SK-N-SH (cell line): ENCODE measurements around the gene PLEKHA3. TPM values are rescaled to one million over a fixed set of nuclear protein-coding genes. Genes with fewer than 3 reads are reported as not detected.

Source experiments
- CTCF ChIA-PET: fragments of 300-600, 350-600 bp; formaldehyde crosslinking; extraction: SDS; loops from one replicate; lab custom pipeline; 2021; lab: Yijun Ruan, JAX
- POLR2A ChIA-PET: fragments of 350-600 bp; sonication (Branson Sonifier 250); formaldehyde crosslinking; extraction: SDS; loops from one replicate; lab custom pipeline; 2020; ENCODE audit warnings: antibody characterized with exemption, inconsistent platforms; lab: Yijun Ruan, JAX
- DNase-seq: peaks from one replicate; pipeline ENCODE4 v3.0.0; 2012
- H2AFZ ChIP-seq: fragments of 200-600 bp; sonication (generic); 2 replicates; pipeline ENCODE4 v1.8.1; 2016; ENCODE audit warnings: antibody characterized with exemption, mild to moderate bottlenecking, low read depth
- H3F3A ChIP-seq: fragments of 200-600 bp; sonication (generic); replicated peaks from 2 replicates; pipeline ENCODE3; 2016; ENCODE audit warnings: antibody characterized with exemption, mild to moderate bottlenecking; ENCODE audit not compliant: insufficient read depth
- H3K27ac ChIP-seq, 2 experiments: fragments of 200-500 bp in 1 of 2; fragments of 200-600 bp in 1 of 2; sonication (Bioruptor generic) in 1 of 2; sonication (generic), shearing (Covaris generic) in 1 of 2; 2 replicates each; pipeline versions ENCODE4 v1.5.1 to v1.6.1; 2014 to 2016; ENCODE audit warnings: low read depth in 2 of 2, inconsistent platforms in 1 of 2, low read length in 1 of 2, mild to moderate bottlenecking in 1 of 2, mixed read lengths in 1 of 2
- H3K27me3 ChIP-seq: fragments of 200-600 bp; sonication (generic), shearing (Covaris generic); 2 replicates; pipeline ENCODE4 v1.6.1; 2016; ENCODE audit warnings: mixed run types; ENCODE audit not compliant: insufficient read depth
- H3K36me3 ChIP-seq, 2 experiments: fragments of 200-500 bp in 1 of 2; fragments of 200-600 bp in 1 of 2; sonication (Bioruptor generic) in 1 of 2; sonication (generic) in 1 of 2; replicated peaks in 1 of 2; 2 replicates each; pipeline versions ENCODE3 to v1.5.1; 2014 to 2016; ENCODE audit warnings: low read length in 1 of 2, mild to moderate bottlenecking in 1 of 2; ENCODE audit not compliant: insufficient read depth in 2 of 2, control insufficient read depth in 1 of 2
- H3K4me1 ChIP-seq, 2 experiments: fragments of 200-500 bp in 1 of 2; fragments of 200-600 bp in 1 of 2; sonication (Bioruptor generic) in 1 of 2; sonication (generic), shearing (Covaris generic) in 1 of 2; 2 replicates each; pipeline versions ENCODE4 v1.5.1 to v1.6.1; 2014 to 2016; ENCODE audit warnings: low read depth in 1 of 2, low read length in 1 of 2, mixed run types in 1 of 2; ENCODE audit not compliant: insufficient read depth in 2 of 2, control insufficient read depth in 1 of 2
- H3K4me2 ChIP-seq: fragments of 200-600 bp; sonication (generic), shearing (Covaris generic); 2 replicates; pipeline ENCODE4 v1.6.1; 2017; ENCODE audit warnings: mixed run types
- H3K4me3 ChIP-seq, 2 experiments: fragments of 200-500 bp in 1 of 2; fragments of 200-600 bp in 1 of 2; sonication (Bioruptor generic) in 1 of 2; sonication (generic), shearing (Covaris generic) in 1 of 2; 2 replicates each; pipeline versions ENCODE4 v1.5.1 to v1.8.1; 2014 to 2016; ENCODE audit warnings: low read depth in 2 of 2, inconsistent platforms in 1 of 2, low read length in 1 of 2, mild to moderate bottlenecking in 1 of 2, mixed read lengths in 1 of 2, moderate library complexity in 1 of 2
- H3K79me2 ChIP-seq: fragments of 200-600 bp; sonication (generic); 2 replicates; pipeline ENCODE4 v1.8.1; 2017; ENCODE audit warnings: mild to moderate bottlenecking; ENCODE audit not compliant: insufficient read depth
- H3K9ac ChIP-seq: fragments of 200-600 bp; sonication (generic); 2 replicates; pipeline ENCODE4 v1.6.1; 2017; ENCODE audit warnings: mixed run types
- H3K9me2 ChIP-seq: fragments of 200-600 bp; sonication (generic); 2 replicates; pipeline ENCODE4 v1.6.1; 2017; ENCODE audit warnings: mixed run types
- H3K9me3 ChIP-seq: fragments of 200-600 bp; sonication (generic); 2 replicates; pipeline ENCODE4 v1.6.1; 2017; ENCODE audit warnings: mixed run types, mild to moderate bottlenecking, moderate library complexity
- H4K20me1 ChIP-seq: fragments of 200-600 bp; sonication (generic); 2 replicates; pipeline ENCODE4 v1.6.1; 2017; ENCODE audit warnings: mild to moderate bottlenecking, mixed run types; ENCODE audit not compliant: insufficient read depth
- ELF1 ChIP-seq: IDR thresholded peaks from 2 replicates; pipeline ENCODE4 v1.4.0; 2012
- EP300 ChIP-seq, 2 experiments: IDR thresholded peaks; 2 replicates each; pipeline versions ENCODE4 v1.4.0 to v1.6.1; 2012; ENCODE audit warnings: borderline replicate concordance in 1 of 2, low read depth in 1 of 2, low read length in 1 of 2
- EZH2phosphoT487 ChIP-seq: fragments of 200-600 bp; sonication (generic); IDR thresholded peaks from 2 replicates; pipeline ENCODE4 v1.6.1; 2017; ENCODE audit warnings: low read depth, mixed run types, mild to moderate bottlenecking, antibody characterized with exemption, moderate library complexity, borderline replicate concordance
- FOSL2 ChIP-seq: IDR thresholded peaks from 2 replicates; pipeline ENCODE4 v1.4.0; 2012; ENCODE audit warnings: low read depth, mild to moderate bottlenecking, moderate library complexity, borderline replicate concordance
- FOXM1 ChIP-seq: IDR thresholded peaks from 2 replicates; pipeline ENCODE4 v1.4.0; 2012; ENCODE audit warnings: low read depth, mild to moderate bottlenecking
- GABPA ChIP-seq: IDR thresholded peaks from 2 replicates; pipeline ENCODE4 v1.4.0; 2012; ENCODE audit warnings: low read depth, mild to moderate bottlenecking
- GATA2 ChIP-seq: sonication (generic); formaldehyde crosslinking; IDR thresholded peaks from 2 replicates; pipeline ENCODE4 v1.5.0; 2020; ENCODE audit warnings: mild to moderate bottlenecking, missing genetic modification reagents
- IRF3 ChIP-seq: fragments of 150-350 bp; IDR thresholded peaks from 2 replicates; pipeline ENCODE4 v1.6.1; 2016; ENCODE audit warnings: mild to moderate bottlenecking, low read depth, low read length
- JUND ChIP-seq: IDR thresholded peaks from 2 replicates; pipeline ENCODE4 v1.4.0; 2012
- MEF2A ChIP-seq: IDR thresholded peaks from 2 replicates; pipeline ENCODE4 v1.4.0; 2012; ENCODE audit warnings: low read depth, borderline replicate concordance
- NFIC ChIP-seq: IDR thresholded peaks from 2 replicates; pipeline ENCODE4 v1.4.0; 2012; ENCODE audit warnings: borderline replicate concordance
- NRF1 ChIP-seq: IDR thresholded peaks from 2 replicates; pipeline ENCODE4 v1.6.1; 2012; ENCODE audit warnings: low read depth, mild to moderate bottlenecking, low read length
- RAD21 ChIP-seq: IDR thresholded peaks from 2 replicates; pipeline ENCODE4 v1.6.1; 2012; ENCODE audit warnings: mild to moderate bottlenecking, low read length
- RCOR1 ChIP-seq: fragments of 150-350 bp; IDR thresholded peaks from 2 replicates; pipeline ENCODE4 v1.6.1; 2017; ENCODE audit warnings: antibody characterized with exemption, low read length
- RFX5 ChIP-seq: IDR thresholded peaks from 2 replicates; pipeline ENCODE4 v1.6.1; 2012; ENCODE audit warnings: mild to moderate bottlenecking, improper control_type of control experiment, low read length
- RXRA ChIP-seq: IDR thresholded peaks from 2 replicates; pipeline ENCODE4 v1.4.0; 2012; ENCODE audit warnings: low read depth, mild to moderate bottlenecking, borderline replicate concordance
- SIN3A ChIP-seq: IDR thresholded peaks from 2 replicates; pipeline ENCODE4 v1.6.1; 2012; ENCODE audit warnings: low read depth, mild to moderate bottlenecking, low read length, moderate library complexity, borderline replicate concordance
- SMC3 ChIP-seq: IDR thresholded peaks from 2 replicates; pipeline ENCODE4 v1.6.1; 2012; ENCODE audit warnings: low read depth, low read length, improper control_type of control experiment
- TCF12 ChIP-seq: IDR thresholded peaks from 2 replicates; pipeline ENCODE4 v1.4.0; 2012
- YY1 ChIP-seq: IDR thresholded peaks from 2 replicates; pipeline ENCODE4 v1.4.0; 2012; ENCODE audit warnings: low read depth, mild to moderate bottlenecking
- WGBS: methylation state at CpG from one replicate; pipeline ENCODE4 v1.1.6; 2017; ENCODE audit warnings: low lambda C conversion rate; 5-methylcytosine and 5-hydroxymethylcytosine counted together
- polyA plus RNA-seq, 3 experiments: library from polyadenylated mRNA; depleted of rRNA; stranded (reverse); fragments of >200 nt; gene quantifications; 2 replicates each; pipeline ENCODE4 v1.2.3, GENCODE V29; 2012
- TF ChIP-seq, protein P1 (sequence below): fragments of 150-350 bp; IDR thresholded peaks from 2 replicates; pipeline ENCODE4 v1.6.1; 2017; ENCODE audit warnings: antibody characterized with exemption, low read length, low read depth, borderline replicate concordance
- TF ChIP-seq, protein P2 (sequence below): IDR thresholded peaks from 2 replicates; pipeline ENCODE4 v1.4.0; 2012; ENCODE audit warnings: low read depth, borderline replicate concordance
- TF ChIP-seq, protein P3 (sequence below): IDR thresholded peaks from 2 replicates; pipeline ENCODE4 v1.4.0; 2012; ENCODE audit warnings: low read depth, borderline replicate concordance

The PLEKHA3 gene
- polyA plus RNA-seq, 1 of the 3 experiments (the other 2 are of a cell fraction), result 5.7 TPM

DNA sequence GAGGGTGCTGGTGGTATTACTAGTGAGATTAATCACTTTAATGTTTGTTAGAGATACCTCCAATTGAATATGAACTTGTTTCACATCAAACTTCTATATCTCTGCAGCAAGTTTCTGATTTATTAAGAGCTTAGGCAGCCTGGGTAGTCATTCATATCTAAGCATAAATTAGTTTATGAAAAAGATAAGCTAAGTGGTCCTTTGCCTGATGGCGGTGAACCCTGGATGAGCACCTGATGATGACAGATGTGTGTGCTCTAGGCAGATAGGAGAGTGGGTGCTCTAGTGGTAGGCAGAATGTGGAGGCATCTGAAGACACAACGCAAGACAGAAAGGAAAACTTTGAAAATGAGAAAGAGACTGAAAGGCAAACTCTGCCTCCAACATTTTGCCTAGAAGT lies 6.9 kb upstream of the PLEKHA3 start:
- Histone ChIP-seq H3F3A (peaks cover 9% of the 10 kb centered on the region), H3K27me3 (no peaks in the 10 kb centered on the region), H2AFZ (no peak overlapping the region), H4K20me1 (no peaks in the 10 kb centered on the region; the same call in 1 of the 2 replicates), H3K9ac (no peak overlapping the region), H3K79me2 (peaks cover 55% of the 10 kb centered on the region), H3K4me3 (no peak overlapping the region), H3K36me3 (peaks cover 5 to 14% of the 10 kb centered on the region in 2 experiments), H3K4me2 (peak overlapping the region; percentile 32), H3K9me3 (no peaks in the 10 kb centered on the region), H3K4me1 (peaks cover 7 to 10% of the 10 kb centered on the region in 2 experiments), H3K27ac (peak overlapping the region in 1 of 2 experiments; percentile 30; a peak in 1 of 4 replicates), H3K9me2 (no peaks in the 10 kb centered on the region)
- POLR2A ChIA-PET, result interaction anchor here (0.9 kb wide), 1 partner anchor 22 kb away, joined by 4 read pairs; the partner anchor contains the start of genes PJVK and PRKRA
- TF ChIP-seq GABPA (no peak), EP300 (IDR thresholded peaks at IDR 0.05; ENCODE audit: borderline replicate concordance in 1 of 2, low read depth in 1 of 2, low read length in 1 of 2) (peak in 1 of 2 experiments; percentile 58; a peak in 1 of 4 replicates), EZH2phosphoT487 (no peak), GATA2 (peak; percentile 75), FOSL2 (no peak), SIN3A (no peak), RFX5 (no peak), IRF3 (no peak), SMC3 (no peak), FOXM1 (no peak), YY1 (no peak), NRF1 (no peak), RCOR1 (peak; percentile 54; the same call in 1 of the 2 replicates), RAD21 (no peak), TCF12 (no peak)
- TF ChIP-seq, protein P1, sequence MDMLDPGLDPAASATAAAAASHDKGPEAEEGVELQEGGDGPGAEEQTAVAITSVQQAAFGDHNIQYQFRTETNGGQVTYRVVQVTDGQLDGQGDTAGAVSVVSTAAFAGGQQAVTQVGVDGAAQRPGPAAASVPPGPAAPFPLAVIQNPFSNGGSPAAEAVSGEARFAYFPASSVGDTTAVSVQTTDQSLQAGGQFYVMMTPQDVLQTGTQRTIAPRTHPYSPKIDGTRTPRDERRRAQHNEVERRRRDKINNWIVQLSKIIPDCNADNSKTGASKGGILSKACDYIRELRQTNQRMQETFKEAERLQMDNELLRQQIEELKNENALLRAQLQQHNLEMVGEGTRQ, result no peak
- CTCF ChIA-PET, result interaction anchor here (2.4 kb wide), 1 partner anchor 59 kb away, joined by 6 read pairs; no protein-coding TSS in a partner anchor
- peak; percentile 37 for DNase-seq
- WGBS, result 83% methylated on average over 2 of the region's 2 CpGs

DNA sequence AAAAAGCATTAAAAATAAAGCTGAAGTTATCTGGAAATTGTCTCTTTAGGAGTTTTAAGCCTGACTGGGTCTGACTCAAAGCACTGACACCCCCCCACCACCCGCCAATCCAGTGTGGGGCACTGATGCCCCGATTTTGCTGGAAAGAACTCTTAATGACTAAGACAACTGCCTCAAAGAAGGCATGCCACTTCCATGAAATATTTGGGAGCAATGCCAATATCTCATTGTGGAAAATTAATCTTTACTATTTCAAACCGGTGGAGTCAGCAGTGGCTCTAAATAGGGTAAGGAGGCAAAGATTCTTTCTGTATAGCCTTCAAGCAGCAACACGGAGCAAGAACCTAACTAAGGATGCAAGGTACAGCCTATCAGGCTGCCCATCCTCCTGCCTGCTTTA lies 6.3 kb upstream of the PLEKHA3 start:
- Histone ChIP-seq H3K4me3 (no peak overlapping the region), H4K20me1 (no peaks in the 10 kb centered on the region; the same call in 1 of the 2 replicates), H3K9me3 (no peaks in the 10 kb centered on the region), H3F3A (peaks cover 9% of the 10 kb centered on the region), H3K36me3 (peaks cover 5 to 13% of the 10 kb centered on the region in 2 experiments), H3K9ac (no peak overlapping the region; the same call in 1 of the 2 replicates), H3K79me2 (peaks cover 55% of the 10 kb centered on the region), H3K4me1 (peaks cover 7 to 14% of the 10 kb centered on the region in 2 experiments), H3K9me2 (no peaks in the 10 kb centered on the region), H3K27me3 (no peaks in the 10 kb centered on the region), H3K4me2 (peak overlapping the region; percentile 32), H3K27ac (peak overlapping the region in 1 of 2 experiments; percentile 30; a peak in 2 of 4 replicates), H2AFZ (no peak overlapping the region)
- WGBS, result 29% methylated on average over 4 of the region's 4 CpGs
- ChIA-PET POLR2A (interaction anchor here (0.9 to 1.2 kb wide), 2 partner anchors 23 kb away, joined by 3 to 4 read pairs; partner anchors contain the start of genes PJVK and PRKRA), CTCF (interaction anchor here (2.4 kb wide), 1 partner anchor 59 kb away, joined by 6 read pairs; no protein-coding TSS in a partner anchor)
- DNase-seq, result no peak
- TF ChIP-seq, protein P1, result no peak
- TF ChIP-seq JUND (peak; percentile 65), ELF1 (no peak), SMC3 (no peak), MEF2A (no peak), RAD21 (no peak), NFIC (peak; percentile 83), RXRA (no peak), TCF12 (peak; percentile 47; the same call in 1 of the 2 replicates), RFX5 (no peak)
- TF ChIP-seq, protein P2, sequence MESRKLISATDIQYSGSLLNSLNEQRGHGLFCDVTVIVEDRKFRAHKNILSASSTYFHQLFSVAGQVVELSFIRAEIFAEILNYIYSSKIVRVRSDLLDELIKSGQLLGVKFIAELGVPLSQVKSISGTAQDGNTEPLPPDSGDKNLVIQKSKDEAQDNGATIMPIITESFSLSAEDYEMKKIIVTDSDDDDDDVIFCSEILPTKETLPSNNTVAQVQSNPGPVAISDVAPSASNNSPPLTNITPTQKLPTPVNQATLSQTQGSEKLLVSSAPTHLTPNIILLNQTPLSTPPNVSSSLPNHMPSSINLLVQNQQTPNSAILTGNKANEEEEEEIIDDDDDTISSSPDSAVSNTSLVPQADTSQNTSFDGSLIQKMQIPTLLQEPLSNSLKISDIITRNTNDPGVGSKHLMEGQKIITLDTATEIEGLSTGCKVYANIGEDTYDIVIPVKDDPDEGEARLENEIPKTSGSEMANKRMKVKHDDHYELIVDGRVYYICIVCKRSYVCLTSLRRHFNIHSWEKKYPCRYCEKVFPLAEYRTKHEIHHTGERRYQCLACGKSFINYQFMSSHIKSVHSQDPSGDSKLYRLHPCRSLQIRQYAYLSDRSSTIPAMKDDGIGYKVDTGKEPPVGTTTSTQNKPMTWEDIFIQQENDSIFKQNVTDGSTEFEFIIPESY, result no peak
- TF ChIP-seq, protein P3, sequence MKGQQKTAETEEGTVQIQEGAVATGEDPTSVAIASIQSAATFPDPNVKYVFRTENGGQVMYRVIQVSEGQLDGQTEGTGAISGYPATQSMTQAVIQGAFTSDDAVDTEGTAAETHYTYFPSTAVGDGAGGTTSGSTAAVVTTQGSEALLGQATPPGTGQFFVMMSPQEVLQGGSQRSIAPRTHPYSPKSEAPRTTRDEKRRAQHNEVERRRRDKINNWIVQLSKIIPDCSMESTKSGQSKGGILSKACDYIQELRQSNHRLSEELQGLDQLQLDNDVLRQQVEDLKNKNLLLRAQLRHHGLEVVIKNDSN, result no peak
